PC-9 (cell line): ENCODE measurements around the gene SIGLEC7.

Experiments
- EZH2 ChIP-seq: fragments of 200-600 bp; sonication (generic); IDR thresholded peaks from 2 replicates; pipeline ENCODE4 v1.8.0; 2017; ENCODE audit warnings: antibody characterized with exemption, low read depth
- TF ChIP-seq, protein P1 (sequence below): fragments of 200-600 bp; sonication (generic); conservative IDR thresholded peaks from 2 replicates; pipeline ENCODE4 v1.6.1; 2017; ENCODE audit warnings: mixed run types, antibody characterized with exemption, mild to moderate bottlenecking, moderate library complexity

GRCh38 chr19:51131780-51132680 is 10.1 kb upstream of the SIGLEC7 start:
- TF ChIP-seq, protein P1, sequence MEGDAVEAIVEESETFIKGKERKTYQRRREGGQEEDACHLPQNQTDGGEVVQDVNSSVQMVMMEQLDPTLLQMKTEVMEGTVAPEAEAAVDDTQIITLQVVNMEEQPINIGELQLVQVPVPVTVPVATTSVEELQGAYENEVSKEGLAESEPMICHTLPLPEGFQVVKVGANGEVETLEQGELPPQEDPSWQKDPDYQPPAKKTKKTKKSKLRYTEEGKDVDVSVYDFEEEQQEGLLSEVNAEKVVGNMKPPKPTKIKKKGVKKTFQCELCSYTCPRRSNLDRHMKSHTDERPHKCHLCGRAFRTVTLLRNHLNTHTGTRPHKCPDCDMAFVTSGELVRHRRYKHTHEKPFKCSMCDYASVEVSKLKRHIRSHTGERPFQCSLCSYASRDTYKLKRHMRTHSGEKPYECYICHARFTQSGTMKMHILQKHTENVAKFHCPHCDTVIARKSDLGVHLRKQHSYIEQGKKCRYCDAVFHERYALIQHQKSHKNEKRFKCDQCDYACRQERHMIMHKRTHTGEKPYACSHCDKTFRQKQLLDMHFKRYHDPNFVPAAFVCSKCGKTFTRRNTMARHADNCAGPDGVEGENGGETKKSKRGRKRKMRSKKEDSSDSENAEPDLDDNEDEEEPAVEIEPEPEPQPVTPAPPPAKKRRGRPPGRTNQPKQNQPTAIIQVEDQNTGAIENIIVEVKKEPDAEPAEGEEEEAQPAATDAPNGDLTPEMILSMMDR, result no peak; the same call in 1 of the 2 replicates
- TF ChIP-seq EZH2, result no peak
